ENCODE data around the gene ITGBL1. TPM values are rescaled to one million over a fixed set of nuclear protein-coding genes. Genes with fewer than 3 reads are reported as not detected.

Gene ITGBL1
- total and polyA plus RNA-seq, 2 donors (not counting 3 experiments of a cell fraction or from before 2014, with no cell fraction given), result 4.6 to 8.8 TPM

DNA sequence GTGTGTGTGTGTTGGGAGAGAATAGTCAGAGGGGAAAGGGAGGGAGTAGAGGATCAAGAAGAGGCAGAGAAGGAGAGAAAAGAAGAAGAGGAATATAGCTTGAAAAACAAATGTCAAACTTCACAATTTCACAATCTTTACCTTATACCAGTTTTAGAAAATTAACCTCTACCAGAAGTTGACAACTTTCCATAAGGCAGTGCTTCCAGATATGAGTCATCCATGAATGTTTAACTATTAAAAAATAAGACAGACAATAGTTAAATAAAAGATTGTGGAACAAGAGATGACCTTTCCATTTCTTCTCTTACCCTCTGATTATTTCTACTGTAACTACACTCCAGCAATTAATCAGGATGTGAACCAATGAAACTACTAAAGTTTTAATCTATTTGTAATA lies 229.4 kb downstream of the ITGBL1 start:
- intact Hi-C loops (cut with micrococcal nuclease), result no loop called here
- no peak overlapping the region for H3K27ac ChIP-seq (ENCODE audit: insufficient read depth, low read depth, low read length)
- BruUV-seq (replicated peaks), result no TSS peak
- H3K4me3 ChIP-seq (replicated peaks in 1 of 3; ENCODE audit: insufficient read depth in 1 of 3, low read depth in 1 of 3, low read length in 3 of 3), result no peak overlapping the region
- no peak for FAIRE-seq
- H3K9ac ChIP-seq (replicated peaks; ENCODE audit: extremely low read depth, insufficient read depth, low read length), result no peak overlapping the region
- POLR2A ChIA-PET, result no interaction called here
- peak; percentile 71 for TF ChIP-seq FOS (IDR thresholded peaks at IDR 0.05; ENCODE audit: borderline replicate concordance, insufficient read depth, low read length)
- TF ChIP-seq EZH2 (IDR thresholded peaks at IDR 0.05; ENCODE audit: borderline replicate concordance, low read depth, low read length, severe bottlenecking), result no peak
- TF ChIP-seq POLR2A (IDR thresholded peaks at IDR 0.05; ENCODE audit: low read depth, low read length), result no peak
- TF ChIP-seq GATA2 (IDR thresholded peaks at IDR 0.05; ENCODE audit: insufficient read depth, insufficient read length, low read depth, low read length), result no peak
- TF ChIP-seq, protein P1, sequence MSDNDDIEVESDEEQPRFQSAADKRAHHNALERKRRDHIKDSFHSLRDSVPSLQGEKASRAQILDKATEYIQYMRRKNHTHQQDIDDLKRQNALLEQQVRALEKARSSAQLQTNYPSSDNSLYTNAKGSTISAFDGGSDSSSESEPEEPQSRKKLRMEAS (IDR thresholded peaks at IDR 0.05; ENCODE audit: insufficient read depth, insufficient read length), result no peak
- no peak for TF ChIP-seq CTCF (IDR thresholded peaks at IDR 0.05; ENCODE audit: extremely low read depth in 1 of 2, insufficient read depth in 1 of 2, low read depth in 1 of 2, low read length in 2 of 2)
- no peak for TF ChIP-seq POLR2AphosphoS5 (IDR thresholded peaks at IDR 0.05; ENCODE audit: insufficient read depth, low read depth, low read length)
- peak; percentile 7 for TF ChIP-seq JUN (IDR thresholded peaks at IDR 0.05; ENCODE audit: borderline replicate concordance, insufficient read depth, insufficient read length, low read depth)
- no peak for TF ChIP-seq MYC (IDR thresholded peaks at IDR 0.05; ENCODE audit: low read depth, low read length)
- no peaks in the 10 kb centered on the region for H3K36me3 ChIP-seq (ENCODE audit: control insufficient read depth in 2 of 2, extremely low read depth in 1 of 2, insufficient read depth in 2 of 2, low read length in 2 of 2)
- dilution Hi-C loops (cut with MboI; ENCODE audit: extremely low pct_ligation_motif_present, low sequenced_read_pairs), result no loop called here
- H3K9me3 ChIP-seq (replicated peaks; ENCODE audit: control insufficient read depth, insufficient read depth, low read length), result no peaks in the 10 kb centered on the region
- H2AFZ ChIP-seq (ENCODE audit: low read depth, low read length), result no peak overlapping the region
- H3K79me2 ChIP-seq (ENCODE audit: control insufficient read depth, insufficient read depth, low read length), result no peaks in the 10 kb centered on the region
- peak; percentile 33 for DNase-seq (ENCODE audit: low read depth, low spot score)
- no peaks in the 10 kb centered on the region for H4K20me1 ChIP-seq (replicated peaks; ENCODE audit: control insufficient read depth, extremely low read depth, insufficient read depth, low read length)
- no peak overlapping the region for H3K4me2 ChIP-seq (ENCODE audit: insufficient read depth, low read length)
- CTCF ChIA-PET, result no interaction called here
- no peaks in the 10 kb centered on the region for H3K9me1 ChIP-seq (replicated peaks; ENCODE audit: control insufficient read depth, extremely low read depth, insufficient read depth, low read length)
- H3K4me1 ChIP-seq (ENCODE audit: control insufficient read depth, extremely low read depth, insufficient read depth, low read length), result peaks cover 6% of the 10 kb centered on the region
- no peaks in the 10 kb centered on the region for H3K27me3 ChIP-seq (ENCODE audit: control insufficient read depth in 2 of 2, insufficient read depth in 2 of 2, low read length in 2 of 2)

Measured in endothelial cell of umbilical vein (primary cell).